GM12801 (cell line): ENCODE measurements around the gene SYT15.
"Not testable (repeated sequence)": the region's sequence is repeated elsewhere in the genome, so short reads cannot be mapped to it uniquely, and the experiment has no call there.

Experiments used
- TF ChIP-seq, protein P1 (sequence below): IDR thresholded peaks from one replicate; pipeline ENCODE4 v1.5.1; 2011; ENCODE audit warnings: control low read depth; ENCODE audit not compliant: insufficient read length; ENCODE audit errors: extremely low read depth

Gene SYT15

DNA sequence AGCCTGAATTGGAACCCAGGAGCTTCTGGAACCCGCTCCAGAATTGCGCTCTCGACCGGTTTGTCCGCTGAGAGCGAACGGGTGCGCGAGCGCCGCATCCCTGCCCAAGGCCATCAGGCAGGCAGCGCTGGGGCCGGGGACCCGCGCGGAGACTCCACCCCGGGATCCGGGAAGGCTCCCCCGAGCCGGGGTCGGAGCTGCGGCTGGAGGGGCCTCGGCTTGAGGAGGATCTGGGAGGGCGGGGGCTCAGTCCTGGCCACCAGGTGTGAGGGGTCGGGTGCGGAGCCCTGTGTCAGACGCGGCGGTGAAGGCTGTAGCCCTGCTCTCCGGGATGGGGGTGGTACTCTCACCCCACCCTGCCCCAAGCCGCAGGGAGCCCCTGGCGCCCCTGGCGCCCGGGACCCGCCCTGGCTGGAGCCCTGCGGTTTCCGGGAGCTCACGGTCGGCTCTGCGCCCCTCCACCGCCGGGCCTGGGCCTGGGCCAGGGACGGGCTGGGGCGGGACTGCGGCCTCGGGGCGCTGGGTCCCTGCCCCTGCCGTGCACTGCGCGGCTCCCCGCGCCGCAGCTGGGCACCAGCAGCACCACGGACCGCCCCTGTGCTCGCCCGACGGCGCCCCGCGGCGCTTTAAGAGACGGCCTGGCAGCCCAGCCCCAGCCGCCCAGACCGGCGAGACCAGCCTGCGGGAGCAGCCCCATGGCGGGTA is at the start of gene SYT15:
Gene SYT15, plus strand, starts transcription at position 655 of the 705 bp plus-strand sequence. Its CDS starts 41 bp downstream, at position 696.
- TF ChIP-seq, protein P1, sequence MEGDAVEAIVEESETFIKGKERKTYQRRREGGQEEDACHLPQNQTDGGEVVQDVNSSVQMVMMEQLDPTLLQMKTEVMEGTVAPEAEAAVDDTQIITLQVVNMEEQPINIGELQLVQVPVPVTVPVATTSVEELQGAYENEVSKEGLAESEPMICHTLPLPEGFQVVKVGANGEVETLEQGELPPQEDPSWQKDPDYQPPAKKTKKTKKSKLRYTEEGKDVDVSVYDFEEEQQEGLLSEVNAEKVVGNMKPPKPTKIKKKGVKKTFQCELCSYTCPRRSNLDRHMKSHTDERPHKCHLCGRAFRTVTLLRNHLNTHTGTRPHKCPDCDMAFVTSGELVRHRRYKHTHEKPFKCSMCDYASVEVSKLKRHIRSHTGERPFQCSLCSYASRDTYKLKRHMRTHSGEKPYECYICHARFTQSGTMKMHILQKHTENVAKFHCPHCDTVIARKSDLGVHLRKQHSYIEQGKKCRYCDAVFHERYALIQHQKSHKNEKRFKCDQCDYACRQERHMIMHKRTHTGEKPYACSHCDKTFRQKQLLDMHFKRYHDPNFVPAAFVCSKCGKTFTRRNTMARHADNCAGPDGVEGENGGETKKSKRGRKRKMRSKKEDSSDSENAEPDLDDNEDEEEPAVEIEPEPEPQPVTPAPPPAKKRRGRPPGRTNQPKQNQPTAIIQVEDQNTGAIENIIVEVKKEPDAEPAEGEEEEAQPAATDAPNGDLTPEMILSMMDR, result not testable (repeated sequence)

DNA sequence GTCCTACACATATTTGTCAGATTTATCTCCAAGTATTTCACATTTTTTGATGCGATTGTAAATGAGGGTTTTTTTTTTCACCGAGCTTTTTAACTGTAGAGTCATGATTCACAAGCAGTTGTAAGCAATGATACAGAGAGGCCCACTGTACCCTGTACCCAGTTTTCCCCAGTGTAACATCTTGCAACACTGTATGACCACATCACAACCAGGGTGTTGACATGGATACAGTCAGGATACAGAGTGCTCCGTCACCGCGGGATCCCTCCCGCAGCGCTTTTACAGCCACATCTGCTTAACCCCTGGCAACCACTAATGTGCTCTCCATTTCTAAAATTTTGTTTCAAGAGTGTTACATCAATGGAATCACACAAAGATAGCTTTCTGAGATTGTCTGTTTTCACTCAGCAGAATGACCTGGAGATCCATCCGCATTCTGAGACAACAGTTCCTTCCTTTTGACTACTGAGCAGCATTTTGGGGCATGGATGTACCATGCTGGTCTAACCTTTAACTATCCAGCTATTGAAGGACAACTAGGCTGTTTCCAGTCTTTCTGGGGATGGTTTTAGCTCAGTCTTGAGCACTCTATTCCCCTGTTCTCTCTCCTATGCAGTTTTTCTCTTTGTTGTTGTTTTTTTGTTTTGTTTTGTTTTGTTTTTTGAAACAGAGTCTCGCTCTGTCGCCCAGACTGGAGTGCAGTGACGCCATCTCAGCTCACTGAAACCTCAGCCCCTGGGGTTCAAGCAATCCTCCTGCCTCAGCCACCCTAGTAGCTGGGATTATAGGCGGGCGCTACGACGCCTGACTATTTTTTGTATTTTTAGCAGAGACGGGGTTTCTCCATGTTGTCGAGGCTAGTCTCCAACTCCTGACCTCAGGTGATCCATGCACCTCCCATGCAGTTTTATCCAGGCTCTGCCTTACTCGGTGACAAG is 48.4 kb upstream of the SYT15 start:
- TF ChIP-seq, protein P1, result no peak

DNA sequence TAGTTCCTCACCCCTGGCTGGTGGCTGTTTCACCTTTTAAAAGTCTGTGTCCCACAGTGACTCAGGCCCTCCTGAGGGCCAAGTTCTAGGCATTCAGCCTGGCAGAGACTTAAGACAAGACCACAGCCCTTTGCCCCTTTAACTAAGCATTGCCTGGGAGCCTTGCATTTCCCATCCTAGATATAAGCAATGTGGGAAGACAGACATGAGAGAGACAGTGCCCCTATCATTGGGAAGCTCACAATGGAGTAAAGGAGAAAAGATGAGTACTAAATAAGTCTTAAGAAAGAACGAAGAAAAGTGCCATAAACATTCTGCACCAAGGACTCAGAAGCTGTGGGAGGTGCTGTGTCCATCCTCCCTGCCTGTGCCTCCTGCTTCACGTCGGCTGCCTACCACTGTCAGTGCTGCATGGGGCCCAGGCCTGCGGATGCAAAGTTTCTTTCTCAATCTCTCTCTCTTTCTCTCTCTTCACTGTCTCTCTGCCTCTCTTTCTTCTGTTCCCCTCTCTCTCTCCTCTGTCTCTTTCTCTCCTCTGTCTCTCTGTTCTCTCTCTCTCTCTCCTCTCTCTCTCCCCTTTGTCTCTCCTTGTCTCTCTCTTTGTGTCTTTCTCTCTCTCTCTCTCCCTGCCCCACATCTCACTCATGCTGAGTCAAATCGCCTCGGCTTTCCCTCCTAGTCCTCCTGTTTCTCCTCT is 44.0 kb upstream of the SYT15 start:
- TF ChIP-seq, protein P1, result no peak

DNA sequence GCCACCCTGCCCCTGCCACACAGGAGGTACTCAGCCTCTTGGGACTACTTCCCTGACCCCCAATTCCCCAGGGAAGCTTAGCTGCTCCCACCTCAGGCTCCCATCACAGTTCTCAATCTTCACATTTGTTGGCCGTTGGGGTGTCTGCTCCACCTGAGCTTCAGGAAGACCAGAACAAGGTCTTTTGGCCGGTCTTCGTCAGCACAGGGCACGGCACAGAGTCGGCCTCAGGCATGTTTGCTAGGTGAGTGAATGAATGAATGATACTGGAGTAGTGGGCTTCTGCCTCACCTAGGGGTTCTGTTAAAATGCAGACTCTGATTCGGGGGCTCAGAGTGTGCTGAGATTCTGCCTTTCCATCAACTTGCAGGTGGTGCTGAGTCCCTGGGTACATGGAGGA is 42.8 kb upstream of the SYT15 start:
- TF ChIP-seq, protein P1, result no peak

DNA sequence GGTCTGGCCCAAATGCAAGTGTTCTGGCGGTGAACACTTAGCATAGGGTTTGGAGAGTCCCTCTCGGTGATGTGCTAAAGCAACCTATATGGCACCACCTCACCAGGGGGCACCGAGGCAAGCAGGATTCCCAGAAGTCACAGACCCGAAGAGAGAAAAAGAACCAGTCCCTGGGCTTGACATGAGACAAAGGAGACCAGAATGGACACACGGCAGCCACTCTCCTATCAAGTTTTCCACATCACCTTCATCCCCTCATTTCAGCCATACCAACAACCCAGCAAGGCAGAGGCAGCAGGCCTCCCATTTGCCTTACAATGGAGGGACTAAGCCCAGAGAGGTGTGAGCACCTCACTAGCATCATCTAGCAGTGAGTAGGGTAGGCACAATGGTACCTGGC is 42.1 kb upstream of the SYT15 start:
- TF ChIP-seq, protein P1, result no peak

DNA sequence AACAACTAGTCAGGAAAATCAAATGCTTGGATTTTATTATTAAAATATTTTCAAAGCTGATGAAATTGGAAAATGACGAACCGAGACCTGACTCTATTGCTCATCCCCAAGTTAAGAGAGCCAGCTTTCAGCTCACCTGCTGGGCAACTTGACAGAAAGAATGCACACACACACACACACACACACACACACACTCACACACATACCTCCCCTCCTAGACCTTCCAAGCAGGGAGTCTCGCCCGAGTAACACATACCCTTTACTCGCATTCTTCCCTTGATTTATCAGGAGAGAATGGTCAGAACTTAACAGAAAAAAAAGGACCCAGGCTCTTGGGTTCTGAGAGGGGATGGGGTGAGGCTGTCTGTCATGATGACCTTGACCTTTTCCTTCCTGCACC is 41.6 kb upstream of the SYT15 start:
- TF ChIP-seq, protein P1, result no peak

DNA sequence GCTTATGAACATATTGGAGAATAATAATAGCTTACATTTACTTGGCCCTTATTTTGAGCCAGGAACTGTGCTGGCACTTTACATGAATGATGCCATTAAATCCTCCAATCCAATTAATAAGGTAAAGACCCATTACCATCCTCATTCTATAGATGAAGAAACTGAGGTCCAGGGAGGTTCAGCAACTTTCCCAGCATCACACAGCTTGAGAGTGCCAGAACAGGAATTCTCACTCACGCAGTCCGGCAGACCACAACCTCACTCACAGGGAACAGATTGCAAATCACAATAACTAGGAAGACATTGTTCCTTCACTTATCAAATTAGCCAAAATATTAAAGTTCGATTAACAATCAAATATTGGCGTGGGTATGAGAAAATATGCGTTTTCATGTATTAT is 40.8 kb upstream of the SYT15 start:
- TF ChIP-seq, protein P1, result no peak
